Measurements from ENCODE around the gene NUP93. TPM values are rescaled to one million over a fixed set of nuclear protein-coding genes. Genes with fewer than 3 reads are reported as not detected.

The NUP93 gene
- total RNA-seq, 4 donors from 2014 or later = 21.6 to 55.5 (median 37.7) TPM

- ATAC-seq (ENCODE audit: low FRiP score) (no peak), DNase-seq (ENCODE audit: low spot score) (no peak)
- TF ChIP-seq CTCF (IDR thresholded peaks at IDR 0.05) = no peak
These were observed 105.4 kb downstream of the NUP93 start for GRCh38 chr16:56835320-56835719.

DNA sequence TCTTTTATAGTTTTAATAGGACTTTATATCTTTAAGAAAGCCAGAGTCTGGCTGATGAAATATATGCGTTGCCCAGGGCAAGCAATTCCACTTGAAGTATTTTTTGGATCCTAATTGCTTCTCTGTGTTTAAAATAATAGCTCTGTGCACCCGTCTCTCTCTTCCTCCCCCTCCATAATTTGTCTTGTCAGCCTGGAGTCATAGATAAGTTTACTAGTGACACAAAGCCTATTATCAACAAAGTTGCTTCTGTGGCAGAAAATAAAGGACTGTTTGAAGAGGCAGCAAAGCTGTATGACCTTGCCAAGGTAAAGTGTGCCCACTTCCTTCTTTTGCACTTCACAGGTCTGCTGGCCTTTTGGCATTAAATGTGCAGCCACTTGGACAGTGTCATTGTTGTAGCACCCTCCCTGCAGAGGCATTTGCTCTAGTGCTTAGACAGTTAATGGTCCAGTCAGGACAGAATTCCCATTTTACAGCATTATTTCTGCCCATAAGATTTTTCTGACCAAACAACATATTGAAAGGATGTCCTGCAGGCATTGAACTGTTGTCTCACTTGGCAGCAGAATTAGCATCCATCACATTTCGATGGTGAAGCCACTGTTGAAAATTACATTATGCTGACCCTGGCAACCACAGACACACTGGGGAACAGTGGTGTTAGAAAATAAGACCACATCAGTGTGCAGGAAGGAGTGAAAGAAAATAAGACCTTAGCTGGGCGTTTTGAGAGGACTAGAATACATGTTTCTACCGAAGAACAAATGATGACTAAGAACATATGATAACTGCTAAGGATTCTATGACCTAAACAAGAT lies 106.7 kb downstream of the NUP93 start:
- ATAC-seq (ENCODE audit: low FRiP score) (no peak), DNase-seq (ENCODE audit: low spot score) (no peak)
- TF ChIP-seq CTCF (IDR thresholded peaks at IDR 0.05) = no peak

DNA sequence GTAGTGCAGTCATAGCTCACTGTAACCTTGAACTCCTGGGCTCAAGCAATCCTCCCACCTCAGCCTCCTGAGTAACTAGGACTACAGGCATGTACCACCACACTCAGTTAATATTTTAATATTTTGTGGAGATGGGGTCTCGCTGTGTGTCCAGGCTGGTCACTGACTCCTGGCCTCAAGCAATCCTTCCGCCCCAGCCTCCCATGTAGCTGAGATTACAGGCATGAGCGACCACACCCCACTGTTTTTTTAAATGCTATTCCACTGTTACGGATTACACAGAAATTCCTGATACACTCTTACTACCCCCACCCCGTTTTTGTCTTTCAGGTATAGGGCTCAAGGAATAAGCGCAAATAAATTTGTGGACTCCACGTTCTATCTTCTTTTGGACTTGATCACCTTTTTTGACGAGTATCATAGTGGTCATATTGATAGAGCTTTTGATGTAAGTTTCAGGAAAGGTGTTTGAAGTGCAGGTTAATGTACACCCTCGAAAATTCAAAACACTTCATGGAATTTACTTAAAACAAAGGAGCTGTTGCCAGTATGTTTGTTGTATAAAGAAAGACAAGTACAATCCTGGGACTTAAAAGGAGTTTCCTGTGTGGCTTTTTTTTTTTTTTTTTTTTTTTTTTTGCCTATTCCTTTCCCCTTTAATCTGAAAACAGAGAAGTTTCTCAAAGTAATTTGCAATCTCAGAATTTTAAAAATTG lies 108.9 kb downstream of the NUP93 start:
- no peak for ATAC-seq (ENCODE audit: low FRiP score)
- no peak for DNase-seq (ENCODE audit: low spot score)
- TF ChIP-seq CTCF (IDR thresholded peaks at IDR 0.05) = no peak

DNA sequence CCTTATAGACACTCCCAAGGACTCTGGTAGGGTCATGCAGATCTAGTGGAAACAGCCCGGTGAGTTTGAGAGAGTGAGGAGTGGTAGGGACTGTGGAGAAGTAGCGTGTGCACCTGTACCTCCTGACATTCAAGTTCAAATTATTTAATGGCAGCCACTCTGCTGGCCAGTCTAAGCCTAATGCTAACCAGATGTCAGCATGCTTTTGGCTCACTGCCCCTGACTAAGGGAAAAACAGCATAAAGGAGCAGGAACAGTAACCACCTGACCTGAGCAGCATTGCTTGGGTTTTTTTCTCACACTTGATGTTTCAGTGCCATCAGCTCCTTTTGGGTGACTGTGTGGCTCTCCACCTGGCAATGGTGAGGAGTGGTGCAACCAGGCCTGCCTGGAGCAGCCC lies 111.3 kb downstream of the NUP93 start:
- no peak for TF ChIP-seq CTCF (IDR thresholded peaks at IDR 0.05)
- DNase-seq (ENCODE audit: low spot score) (no peak), ATAC-seq (ENCODE audit: low FRiP score) (no peak)

GRCh38 chr16:56841659-56842058 lies 111.7 kb downstream of the NUP93 start:
- DNase-seq (ENCODE audit: low spot score) (no peak), ATAC-seq (ENCODE audit: low FRiP score) (no peak)
- TF ChIP-seq CTCF (IDR thresholded peaks at IDR 0.05) = no peak

- ATAC-seq (ENCODE audit: low FRiP score) = no peak
- DNase-seq (ENCODE audit: low spot score) = no peak
- TF ChIP-seq CTCF (IDR thresholded peaks at IDR 0.05) = no peak
These were observed 112.2 kb downstream of the NUP93 start for GRCh38 chr16:56842133-56842532.
